Stimulated activated CD8-positive, alpha-beta memory T cell treated with anti-CD3 and anti-CD28 coated beads, Interleukin-15, amount 100 ng/mL, for 1 hour (primary cell): ENCODE measurements around the gene SORCS2.
"Not testable (repeated sequence)": the region's sequence is repeated elsewhere in the genome, so short reads cannot be mapped to it uniquely, and the experiment has no call there.

Source experiments
- DNase-seq: peaks from one replicate; pipeline ENCODE4 v3.0.0-alpha.2; 2020; ENCODE audit warnings: low read depth

The SORCS2 gene

GRCh38 chr4:7450775-7451433, 258.6 kb downstream of the SORCS2 start:
- no peak for DNase-seq

GRCh38 chr4:7451434-7451789, 259.1 kb downstream of the SORCS2 start:
- DNase-seq: no peak

- DNase-seq: no peak
Measured at GRCh38 chr4:7451800-7452199, 259.5 kb downstream of the SORCS2 start.

GRCh38 chr4:7452802-7453201, 260.5 kb downstream of the SORCS2 start:
- DNase-seq: not testable (repeated sequence)

GRCh38 chr4:7457201-7458065, 265.1 kb downstream of the SORCS2 start:
- no peak for DNase-seq

GRCh38 chr4:7458066-7458425, 265.7 kb downstream of the SORCS2 start:
- no peak for DNase-seq

- DNase-seq: no peak
Measured at GRCh38 chr4:7458477-7458876, 266.1 kb downstream of the SORCS2 start.

- no peak for DNase-seq
Measured at GRCh38 chr4:7459471-7459870, 267.1 kb downstream of the SORCS2 start.

- DNase-seq: no peak
Measured at GRCh38 chr4:7460566-7460965, 268.2 kb downstream of the SORCS2 start.

- no peak for DNase-seq
Measured at GRCh38 chr4:7461230-7461629, 268.9 kb downstream of the SORCS2 start.

- DNase-seq: no peak
Measured at GRCh38 chr4:7462509-7462971, 270.2 kb downstream of the SORCS2 start.

GRCh38 chr4:7463566-7464258, 271.4 kb downstream of the SORCS2 start:
- DNase-seq: no peak

- DNase-seq: no peak
Measured at GRCh38 chr4:7464259-7464655, 271.9 kb downstream of the SORCS2 start.

- no peak for DNase-seq
Measured at GRCh38 chr4:7465017-7465416, 272.7 kb downstream of the SORCS2 start.

- DNase-seq: no peak
Measured at GRCh38 chr4:7466215-7466614, 273.9 kb downstream of the SORCS2 start.

GRCh38 chr4:7466904-7467303, 274.6 kb downstream of the SORCS2 start:
- DNase-seq: no peak

- no peak for DNase-seq
Measured at GRCh38 chr4:7467471-7467870, 275.1 kb downstream of the SORCS2 start.

GRCh38 chr4:7469023-7469422, 276.7 kb downstream of the SORCS2 start:
- no peak for DNase-seq

- DNase-seq: no peak
Measured at GRCh38 chr4:7470111-7470510, 277.8 kb downstream of the SORCS2 start.

- no peak for DNase-seq
Measured at GRCh38 chr4:7470522-7471128, 278.3 kb downstream of the SORCS2 start.

GRCh38 chr4:7472442-7473013, 280.2 kb downstream of the SORCS2 start:
- DNase-seq: no peak

- DNase-seq: no peak
Measured at GRCh38 chr4:7473081-7473480, 280.7 kb downstream of the SORCS2 start.
